Testis (tissue), 3 donors: ENCODE measurements around the gene SMIM22. TPM values are rescaled to one million over a fixed set of nuclear protein-coding genes. Genes with fewer than 3 reads are reported as not detected.

ENCODE experiments used
- DNase-seq: peaks from one replicate; pipeline ENCODE4 v3.0.0-alpha.2; 2019
- H3K27ac ChIP-seq, 2 donors: fragments of 200-600 bp; sonication (generic); one replicate each; pipeline ENCODE4 v1.5.1; 2019
- H3K27me3 ChIP-seq: fragments of 200-600 bp; sonication (generic); one replicate; pipeline ENCODE4 v1.5.1; 2019
- H3K36me3 ChIP-seq: fragments of 200-600 bp; sonication (generic); one replicate; pipeline ENCODE4 v1.5.1; 2017; ENCODE audit warnings: low read depth; ENCODE audit errors: missing control alignments
- H3K4me1 ChIP-seq: fragments of 200-600 bp; sonication (generic); one replicate; pipeline ENCODE4 v1.5.1; 2019
- H3K4me3 ChIP-seq, 2 donors: fragments of 200-600 bp; sonication (generic); one replicate each; pipeline ENCODE4 v1.5.1; 2017 to 2019
- H3K9me3 ChIP-seq: fragments of 200-600 bp; sonication (generic); one replicate; pipeline ENCODE4 v1.5.1; 2017
- POLR2A ChIP-seq: fragments of 450-650 bp; IDR thresholded peaks from one replicate; pipeline ENCODE4 v1.6.1; 2017; ENCODE audit warnings: antibody characterized with exemption, mild to moderate bottlenecking, moderate library complexity
- WGBS, 2 donors: methylation state at CpG; one replicate each; pipeline ENCODE4 v1.1.5; 2018; 5-methylcytosine and 5-hydroxymethylcytosine counted together
- intact Hi-C: fragments of 100-400 bp; cut with DNase I; formaldehyde crosslinking; loops from one replicate; pipeline ENCODE4 v1.15.1; 2023; ENCODE audit warnings: low total_unique reads
- polyA plus RNA-seq: library from polyadenylated mRNA; stranded (reverse); fragments of 350-450 nt; fragmentation: Illumina TruSeq; extraction: RNeasy Lipid Tissue Mini Kit (QIAGEN cat#74804); gene quantifications from one replicate; pipeline ENCODE4 v1.2.3, GENCODE V29; 2014; ENCODE audit warnings: low read depth, low replicate concordance; ENCODE audit not compliant: insufficient read depth
- total RNA-seq, 2 donors: library from RNA; depleted of rRNA; stranded (reverse); fragments of >200 nt; gene quantifications; one replicate each; pipeline ENCODE4 v1.2.3, GENCODE V29; 2016
- TF ChIP-seq, protein P1 (sequence below), 3 experiments: fragments of 450-650 bp in 2 of 3; fragments of 200-600 bp in 1 of 3; sonication (generic) in 1 of 3; IDR thresholded peaks; one replicate each; pipeline ENCODE4 v1.5.1; 2016 to 2019; ENCODE audit warnings: antibody characterized with exemption in 3 of 3, mild to moderate bottlenecking in 2 of 3, moderate library complexity in 1 of 3

SMIM22 gene
- total and polyA plus RNA-seq, 3 donors from 2014 or later: 6.1 to 41.3 (median 9.8) TPM

- Histone ChIP-seq H3K36me3 (no peaks in the 10 kb centered on the region), H3K9me3 (no peaks in the 10 kb centered on the region), H3K4me3 (no peak overlapping the region), H3K4me1 (no peaks in the 10 kb centered on the region), H3K27ac (no peak overlapping the region), H3K27me3 (no peaks in the 10 kb centered on the region)
- intact Hi-C loops: no loop called here
- no peak for DNase-seq
- TF ChIP-seq, protein P1, sequence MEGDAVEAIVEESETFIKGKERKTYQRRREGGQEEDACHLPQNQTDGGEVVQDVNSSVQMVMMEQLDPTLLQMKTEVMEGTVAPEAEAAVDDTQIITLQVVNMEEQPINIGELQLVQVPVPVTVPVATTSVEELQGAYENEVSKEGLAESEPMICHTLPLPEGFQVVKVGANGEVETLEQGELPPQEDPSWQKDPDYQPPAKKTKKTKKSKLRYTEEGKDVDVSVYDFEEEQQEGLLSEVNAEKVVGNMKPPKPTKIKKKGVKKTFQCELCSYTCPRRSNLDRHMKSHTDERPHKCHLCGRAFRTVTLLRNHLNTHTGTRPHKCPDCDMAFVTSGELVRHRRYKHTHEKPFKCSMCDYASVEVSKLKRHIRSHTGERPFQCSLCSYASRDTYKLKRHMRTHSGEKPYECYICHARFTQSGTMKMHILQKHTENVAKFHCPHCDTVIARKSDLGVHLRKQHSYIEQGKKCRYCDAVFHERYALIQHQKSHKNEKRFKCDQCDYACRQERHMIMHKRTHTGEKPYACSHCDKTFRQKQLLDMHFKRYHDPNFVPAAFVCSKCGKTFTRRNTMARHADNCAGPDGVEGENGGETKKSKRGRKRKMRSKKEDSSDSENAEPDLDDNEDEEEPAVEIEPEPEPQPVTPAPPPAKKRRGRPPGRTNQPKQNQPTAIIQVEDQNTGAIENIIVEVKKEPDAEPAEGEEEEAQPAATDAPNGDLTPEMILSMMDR (IDR thresholded peaks at IDR 0.05): no peak
- no peak for TF ChIP-seq POLR2A
- WGBS, 2 donors: 87 to 94% methylated on average over 6 of the region's 6 CpGs
Measured at GRCh38 chr16:4832698-4833343, 37.7 kb downstream of the SMIM22 start.

DNA sequence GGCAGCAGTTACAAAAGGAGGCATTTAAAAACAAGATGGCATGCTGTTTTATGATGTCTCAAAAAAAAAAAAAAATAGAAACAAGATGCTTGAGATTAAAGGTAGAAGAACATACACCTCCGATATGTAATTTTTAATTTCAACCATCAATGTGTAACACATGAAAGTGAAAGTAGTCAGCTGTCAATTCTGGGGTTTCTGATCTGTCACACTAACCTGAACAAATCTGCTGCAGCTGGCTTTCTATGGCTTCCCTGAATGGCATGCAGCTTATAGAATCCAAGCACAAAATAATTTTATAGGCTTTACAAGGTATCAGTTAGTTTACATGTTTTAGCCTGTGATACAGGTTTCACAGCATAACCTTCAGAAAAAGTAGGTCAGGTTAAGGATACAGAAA lies 38.4 kb downstream of the SMIM22 start:
- H3K9me3 ChIP-seq: no peaks in the 10 kb centered on the region
- H3K36me3 ChIP-seq: no peaks in the 10 kb centered on the region
- H3K4me1 ChIP-seq: no peaks in the 10 kb centered on the region
- 93 to 97% methylated on average over 1 of the region's 1 CpG for WGBS, 2 donors
- intact Hi-C loops: no loop called here
- no peak overlapping the region for H3K4me3 ChIP-seq
- H3K27me3 ChIP-seq: no peaks in the 10 kb centered on the region
- no peak for DNase-seq
- TF ChIP-seq, protein P1 (IDR thresholded peaks at IDR 0.05): no peak
- TF ChIP-seq POLR2A: no peak
- H3K27ac ChIP-seq: no peak overlapping the region

- TF ChIP-seq POLR2A: no peak
- TF ChIP-seq, protein P1 (IDR thresholded peaks at IDR 0.05): no peak
- no peaks in the 10 kb centered on the region for H3K27me3 ChIP-seq
- H3K36me3 ChIP-seq: no peaks in the 10 kb centered on the region
- H3K27ac ChIP-seq: no peak overlapping the region
- 95 to 96% methylated on average over 2 of the region's 2 CpGs for WGBS, 2 donors
- H3K4me1 ChIP-seq: no peaks in the 10 kb centered on the region
- no peaks in the 10 kb centered on the region for H3K9me3 ChIP-seq
- no peak for DNase-seq
- no peak overlapping the region for H3K4me3 ChIP-seq
- intact Hi-C loops: no loop called here
Measured at GRCh38 chr16:4836727-4837126, 41.6 kb downstream of the SMIM22 start.

DNA sequence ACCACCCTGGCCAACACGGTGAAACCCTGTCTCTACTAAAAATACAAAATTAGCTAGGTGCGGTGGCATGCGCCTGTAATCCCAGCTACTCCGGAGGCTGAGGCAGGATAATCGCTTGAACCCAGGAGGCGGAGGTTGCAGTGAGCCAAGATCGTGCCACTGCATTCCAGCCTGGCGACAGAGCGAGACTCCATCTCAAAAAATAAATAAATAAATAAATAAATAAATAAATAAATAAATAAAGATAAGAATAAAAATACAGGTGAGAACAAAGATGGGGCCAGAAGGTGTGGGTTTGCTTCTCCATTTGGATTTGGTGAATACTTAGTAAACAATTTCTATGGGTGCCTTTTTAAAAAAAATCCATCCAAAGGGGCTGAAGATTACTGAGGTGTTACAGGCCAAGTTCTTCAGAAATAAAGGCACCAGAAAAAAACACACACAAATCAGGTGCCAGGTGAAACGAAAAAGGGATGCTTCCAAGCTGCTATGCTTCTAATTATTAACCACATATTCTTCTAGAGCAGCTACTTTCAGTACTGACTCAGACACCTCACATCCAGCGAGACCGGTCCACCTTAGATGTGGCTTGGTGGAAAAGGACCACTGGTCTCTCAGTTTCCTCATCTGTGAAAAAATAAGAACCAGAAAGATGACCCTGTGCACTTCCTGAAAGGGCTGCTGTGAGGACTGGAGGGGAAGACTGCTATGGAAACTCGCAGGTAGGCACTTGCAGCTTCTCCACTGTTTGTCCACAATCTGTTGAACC lies 42.7 kb downstream of the SMIM22 start:
- no peaks in the 10 kb centered on the region for H3K4me1 ChIP-seq
- no peak overlapping the region for H3K4me3 ChIP-seq
- H3K9me3 ChIP-seq: no peaks in the 10 kb centered on the region
- no peak for TF ChIP-seq POLR2A
- TF ChIP-seq, protein P1 (IDR thresholded peaks at IDR 0.05): no peak
- H3K27me3 ChIP-seq: no peaks in the 10 kb centered on the region
- no peak for DNase-seq
- intact Hi-C loops: no loop called here
- no peak overlapping the region for H3K27ac ChIP-seq
- H3K36me3 ChIP-seq: no peaks in the 10 kb centered on the region
- 92 to 96% methylated on average over 13 of the region's 13 CpGs for WGBS, 2 donors
